Gastroesophageal sphincter (tissue), 4 donors: ENCODE data around the gene RBM5. TPM values are rescaled to one million over a fixed set of nuclear protein-coding genes. Genes with fewer than 3 reads are reported as not detected.
"Not testable (repeated sequence)": the region's sequence is repeated elsewhere in the genome, so short reads cannot be mapped to it uniquely, and the experiment has no call there.

Experiments used
- ATAC-seq: fragments of 150-250 bp; one replicate; pipeline ENCODE4 v1.9.1; 2016; ENCODE audit warnings: mild to moderate bottlenecking, moderate library complexity
- H3K27ac ChIP-seq, 4 donors: fragments of 200-600 bp; sonication (generic) in 3 of 4; 1 replicate in 3 of 4; 2 replicates in 1 of 4; pipeline ENCODE4 v1.5.1; 2016 to 2019
- H3K27me3 ChIP-seq: fragments of 200-600 bp; sonication (generic); one replicate; pipeline ENCODE4 v1.5.1; 2019
- H3K36me3 ChIP-seq, 2 donors: fragments of 200-600 bp; sonication (generic); one replicate each; pipeline ENCODE4 v1.5.1; 2019; ENCODE audit warnings: control low read depth in 1 of 2
- H3K4me1 ChIP-seq, 3 donors: fragments of 200-600 bp; sonication (generic); 1 replicate in 2 of 3; 2 replicates in 1 of 3; pipeline ENCODE4 v1.5.1; 2016 to 2019; ENCODE audit warnings: control low read depth in 2 of 3
- H3K4me3 ChIP-seq, 2 donors: fragments of 200-600 bp; sonication (generic); one replicate each; pipeline ENCODE4 v1.5.1; 2019; ENCODE audit warnings: mild to moderate bottlenecking in 1 of 2, moderate library complexity in 1 of 2
- H3K9me3 ChIP-seq, 3 donors: fragments of 200-600 bp; sonication (generic); one replicate each; pipeline ENCODE4 v1.5.1; 2017 to 2019; ENCODE audit warnings: control low read depth in 2 of 3
- EP300 ChIP-seq: sonication (generic); formaldehyde crosslinking; IDR thresholded peaks from one replicate; pipeline ENCODE4 v1.6.1; 2017; ENCODE audit warnings: antibody characterized with exemption, mild to moderate bottlenecking
- POLR2A ChIP-seq, 2 donors: fragments of 450-650 bp; IDR thresholded peaks; one replicate each; pipeline ENCODE4 v1.6.1; 2017; ENCODE audit warnings: antibody characterized with exemption in 2 of 2, mild to moderate bottlenecking in 2 of 2, moderate library complexity in 1 of 2
- POLR2AphosphoS5 ChIP-seq: sonication (generic); formaldehyde crosslinking; IDR thresholded peaks from one replicate; pipeline ENCODE4 v1.6.1; 2017; ENCODE audit warnings: antibody characterized with exemption
- WGBS, 2 donors: methylation state at CpG; one replicate each; pipeline ENCODE4 v1.1.5; 2018; ENCODE audit warnings: low coverage in 1 of 2; 5-methylcytosine and 5-hydroxymethylcytosine counted together
- total RNA-seq, 4 donors: library from RNA; depleted of rRNA; stranded (reverse); fragments of >200 nt; gene quantifications; one replicate each; pipeline ENCODE4 v1.1.0, GENCODE V29; 2016
- TF ChIP-seq, protein P1 (sequence below), 4 experiments: fragments of 200-600 bp in 2 of 4; fragments of 450-650 bp in 2 of 4; sonication (generic) in 1 of 4; IDR thresholded peaks; one replicate each; pipeline ENCODE4 v1.5.1; 2017 to 2019; ENCODE audit warnings: antibody characterized with exemption in 4 of 4, mild to moderate bottlenecking in 2 of 4, moderate library complexity in 2 of 4

Gene RBM5
- total RNA-seq, 4 donors from 2014 or later = 85.7 to 228 (median 136) TPM

DNA sequence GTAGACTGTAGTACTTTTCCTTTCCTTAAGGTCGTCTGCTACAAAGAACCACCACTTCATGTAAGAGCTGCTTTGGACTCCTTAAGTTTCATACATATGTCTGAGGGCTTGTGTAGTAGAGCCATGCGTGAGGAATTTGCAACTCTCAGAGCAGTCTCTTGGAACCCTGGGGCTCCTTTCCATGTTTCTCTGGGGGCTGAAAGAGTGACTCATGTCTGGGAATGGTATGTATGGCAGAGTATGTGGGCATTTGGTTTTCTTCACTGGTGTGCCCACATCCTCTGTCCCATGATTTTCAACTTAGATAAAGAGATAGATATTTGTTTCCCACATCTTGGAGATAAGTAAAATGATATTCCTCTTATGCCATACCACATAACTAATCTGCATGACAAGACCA lies 20.6 kb upstream of the RBM5 start:
- 58 to 77% methylated on average over 2 of the region's 2 CpGs for WGBS, 2 donors
- peaks cover 3 to 100% of the 10 kb centered on the region in 2 donors for H3K36me3 ChIP-seq

DNA sequence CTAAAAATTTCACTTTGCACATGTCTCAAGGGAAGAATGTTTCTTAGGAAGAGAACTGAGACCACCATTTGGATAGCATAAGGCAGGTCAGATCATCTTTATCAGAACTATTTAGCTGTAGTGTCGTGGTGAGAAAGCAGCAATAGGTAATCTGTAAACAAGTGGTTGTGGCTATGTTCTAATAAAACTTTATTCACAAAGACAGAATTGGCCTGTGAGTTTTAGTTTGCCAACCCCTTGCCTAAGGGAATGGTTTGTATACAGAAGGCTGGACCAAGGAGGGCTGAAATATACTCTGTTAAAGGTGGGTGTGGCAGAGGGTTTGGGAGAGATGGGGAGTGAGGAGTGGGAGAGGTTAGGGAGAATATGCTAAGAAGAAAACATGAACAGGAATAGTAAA lies 10.6 kb upstream of the RBM5 start:
- no peak for ATAC-seq
- whole genome bisulfite sequencing, 2 donors = 91 to 100% methylated on average over 1 of the region's 1 CpG
- H3K27ac ChIP-seq = no peak overlapping the region
- TF ChIP-seq, protein P1, sequence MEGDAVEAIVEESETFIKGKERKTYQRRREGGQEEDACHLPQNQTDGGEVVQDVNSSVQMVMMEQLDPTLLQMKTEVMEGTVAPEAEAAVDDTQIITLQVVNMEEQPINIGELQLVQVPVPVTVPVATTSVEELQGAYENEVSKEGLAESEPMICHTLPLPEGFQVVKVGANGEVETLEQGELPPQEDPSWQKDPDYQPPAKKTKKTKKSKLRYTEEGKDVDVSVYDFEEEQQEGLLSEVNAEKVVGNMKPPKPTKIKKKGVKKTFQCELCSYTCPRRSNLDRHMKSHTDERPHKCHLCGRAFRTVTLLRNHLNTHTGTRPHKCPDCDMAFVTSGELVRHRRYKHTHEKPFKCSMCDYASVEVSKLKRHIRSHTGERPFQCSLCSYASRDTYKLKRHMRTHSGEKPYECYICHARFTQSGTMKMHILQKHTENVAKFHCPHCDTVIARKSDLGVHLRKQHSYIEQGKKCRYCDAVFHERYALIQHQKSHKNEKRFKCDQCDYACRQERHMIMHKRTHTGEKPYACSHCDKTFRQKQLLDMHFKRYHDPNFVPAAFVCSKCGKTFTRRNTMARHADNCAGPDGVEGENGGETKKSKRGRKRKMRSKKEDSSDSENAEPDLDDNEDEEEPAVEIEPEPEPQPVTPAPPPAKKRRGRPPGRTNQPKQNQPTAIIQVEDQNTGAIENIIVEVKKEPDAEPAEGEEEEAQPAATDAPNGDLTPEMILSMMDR (IDR thresholded peaks at IDR 0.05) = no peak
- no peak for TF ChIP-seq POLR2A (IDR thresholded peaks at IDR 0.05)
- TF ChIP-seq EP300 = no peak
- TF ChIP-seq POLR2AphosphoS5 = no peak
- H3K36me3 ChIP-seq = peaks cover 0 to 53% of the 10 kb centered on the region in 2 donors
- H3K27me3 ChIP-seq = no peaks in the 10 kb centered on the region
- H3K4me1 ChIP-seq = no peaks in the 10 kb centered on the region
- H3K9me3 ChIP-seq = no peaks in the 10 kb centered on the region
- no peak overlapping the region for H3K4me3 ChIP-seq

More for the DNA sequence above, 20.6 kb upstream of the RBM5 start:
- no peaks in the 10 kb centered on the region for H3K9me3 ChIP-seq
- H3K27me3 ChIP-seq = no peaks in the 10 kb centered on the region
- TF ChIP-seq EP300 (no peak), POLR2A (IDR thresholded peaks at IDR 0.05) (no peak), POLR2AphosphoS5 (no peak)
- TF ChIP-seq, protein P1 (IDR thresholded peaks at IDR 0.05) = no peak
- H3K27ac ChIP-seq = no peak overlapping the region
- no peak for ATAC-seq
- no peaks in the 10 kb centered on the region for H3K4me1 ChIP-seq
- no peak overlapping the region for H3K4me3 ChIP-seq

GRCh38 chr3:50078622-50079021 lies 10.1 kb upstream of the RBM5 start:
- Histone ChIP-seq H3K9me3 (no peaks in the 10 kb centered on the region), H3K4me3 (no peak overlapping the region), H3K4me1 (no peaks in the 10 kb centered on the region), H3K36me3 (peaks cover 0 to 47% of the 10 kb centered on the region in 2 donors), H3K27me3 (no peaks in the 10 kb centered on the region), H3K27ac (no peak overlapping the region)
- TF ChIP-seq, protein P1 (IDR thresholded peaks at IDR 0.05) = no peak
- TF ChIP-seq POLR2AphosphoS5 (no peak), POLR2A (IDR thresholded peaks at IDR 0.05) (no peak), EP300 (no peak)
- no peak for ATAC-seq
- WGBS, 2 donors = 20% methylated on average over 1 of the region's 1 CpG; no CpG with 5 or more reads in 1 of the 2 donors

DNA sequence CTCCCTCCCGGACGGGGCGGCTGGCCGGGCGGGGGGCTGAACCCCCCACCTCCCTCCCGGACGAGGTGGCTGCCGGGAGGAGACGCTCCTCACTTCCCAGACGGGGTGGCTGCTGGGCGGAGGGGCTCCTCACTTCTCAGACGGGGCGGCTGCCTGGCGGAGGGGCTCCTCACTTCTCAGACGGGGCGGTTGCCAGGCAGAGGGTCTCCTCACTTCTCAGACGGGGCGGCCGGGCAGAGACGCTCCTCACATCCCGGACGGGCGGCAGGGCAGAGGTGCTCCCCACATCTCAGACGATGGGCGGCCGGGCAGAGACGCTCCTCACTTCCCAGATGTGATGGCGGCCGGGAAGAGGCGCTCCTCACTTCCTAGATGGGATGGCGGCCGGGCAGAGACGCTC lies 3.8 kb upstream of the RBM5 start:
- H3K27ac ChIP-seq, H3K4me1 ChIP-seq, H3K4me3 ChIP-seq, H3K36me3 ChIP-seq, H3K9me3 ChIP-seq, H3K27me3 ChIP-seq, ATAC-seq: not testable (repeated sequence)
- WGBS, 2 donors = no CpG with 5 or more reads among the region's 33 CpGs

DNA sequence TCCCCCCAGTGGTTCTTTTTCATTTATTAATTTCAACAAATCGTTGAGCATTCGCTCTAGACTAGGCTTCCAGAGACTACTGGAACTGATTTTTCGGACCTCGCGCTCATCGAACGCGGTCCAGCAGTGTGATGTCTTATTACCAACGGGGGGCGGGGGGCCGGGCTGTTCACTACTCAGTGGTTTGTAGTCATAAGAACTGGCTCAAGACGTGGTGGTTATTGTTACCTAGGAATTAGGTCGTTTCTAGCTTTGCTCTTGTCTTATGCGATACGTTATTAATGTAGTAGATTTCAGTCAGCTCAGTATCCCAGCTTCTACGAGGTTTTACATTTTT lies 858 bp downstream of the RBM5 start:
- no peak for ATAC-seq
- no peaks in the 10 kb centered on the region for H3K9me3 ChIP-seq
- peak overlapping the region; percentile 87 to 94 for H3K4me3 ChIP-seq
- H3K36me3 ChIP-seq = peaks cover under 1 to 44% of the 10 kb centered on the region in 2 donors
- H3K4me1 ChIP-seq = peaks cover 7 to 39% (median 12%) of the 10 kb centered on the region in 3 donors
- H3K27me3 ChIP-seq = no peaks in the 10 kb centered on the region
- TF ChIP-seq POLR2AphosphoS5 (no peak), POLR2A (IDR thresholded peaks at IDR 0.05) (no peak), EP300 (no peak)
- TF ChIP-seq, protein P1 (IDR thresholded peaks at IDR 0.05) = no peak
- WGBS, 2 donors = 0% methylated on average over 8 to 12 of the region's 16 CpGs
- H3K27ac ChIP-seq = peak overlapping the region; percentile 93 to 97 (median 96)
